K562 (cell line): ENCODE results near the gene PRMT7. TPM values are rescaled to one million over a fixed set of nuclear protein-coding genes. Genes with fewer than 3 reads are reported as not detected.

Source experiments
- BRD9 ChIP-seq: fragments of 450-650 bp; IDR thresholded peaks from 2 replicates; pipeline ENCODE4 v1.6.1; 2018; ENCODE audit warnings: low read depth; ENCODE audit not compliant: partially characterized antibody
- CBX3 ChIP-seq, 2 experiments: IDR thresholded peaks; 1 replicate in 1 of 2; 2 replicates in 1 of 2; pipeline ENCODE4 v1.6.1; 2012; ENCODE audit warnings: inconsistent platforms in 2 of 2, low read length in 2 of 2, borderline replicate concordance in 1 of 2, control low read depth in 1 of 2
- CCAR2 ChIP-seq: fragments of 200-400 bp; formaldehyde crosslinking; IDR thresholded peaks from 2 replicates; pipeline ENCODE4 v1.6.1; 2017; ENCODE audit warnings: mild to moderate bottlenecking, low read depth, low read length
- CREM ChIP-seq: IDR thresholded peaks from 2 replicates; pipeline ENCODE4 v1.6.1; 2014; ENCODE audit warnings: antibody characterized with exemption, low read depth
- DPF2 ChIP-seq: fragments of 450-650 bp; IDR thresholded peaks from 2 replicates; pipeline ENCODE4 v1.6.1; 2016
- FOXK1 ChIP-seq: sonication (generic); formaldehyde crosslinking; IDR thresholded peaks from 2 replicates; pipeline ENCODE4 v1.8.0; 2022; ENCODE audit warnings: missing genetic modification reagents, mild to moderate bottlenecking, borderline replicate concordance
- KAT7 ChIP-seq: sonication (generic); formaldehyde crosslinking; IDR thresholded peaks from 2 replicates; pipeline ENCODE4 v1.8.0; 2022; ENCODE audit warnings: missing genetic modification reagents, mild to moderate bottlenecking, borderline replicate concordance
- NEUROD1 ChIP-seq: fragments of 150-350 bp; IDR thresholded peaks from 2 replicates; pipeline ENCODE4 v1.6.1; 2014; ENCODE audit warnings: borderline replicate concordance, low read length, low read depth; ENCODE audit not compliant: partially characterized antibody
- NFRKB ChIP-seq: fragments of 450-650 bp; IDR thresholded peaks from 2 replicates; pipeline ENCODE4 v1.6.1; 2016; ENCODE audit warnings: low read depth
- NONO ChIP-seq, 2 experiments: fragments of 200-400 bp in 1 of 2; fragments of 450-650 bp in 1 of 2; formaldehyde crosslinking in 1 of 2; IDR thresholded peaks; 2 replicates each; pipeline ENCODE4 v1.6.1; 2017; ENCODE audit warnings: low read depth in 2 of 2, mild to moderate bottlenecking in 2 of 2, moderate library complexity in 2 of 2, low read length in 1 of 2
- RBM34 ChIP-seq: fragments of 200-400 bp; formaldehyde crosslinking; IDR thresholded peaks from 2 replicates; pipeline ENCODE4 v1.6.1; 2018; ENCODE audit warnings: low read length, borderline replicate concordance; ENCODE audit not compliant: insufficient read depth
- RNF219 ChIP-seq: fragments of 250-450 bp; sonication (Bioruptor Pico); IDR thresholded peaks from 2 replicates; pipeline ENCODE4 v1.5.0; 2022; ENCODE audit warnings: mild to moderate bottlenecking
- TAF7 ChIP-seq: fragments of 450-650 bp; IDR thresholded peaks from 2 replicates; pipeline ENCODE4 v1.6.1; 2016; ENCODE audit warnings: missing genetic modification characterization, missing compliant biosample characterization
- polyA plus RNA-seq, 8 experiments: library from polyadenylated mRNA; depleted of rRNA in 4 of 8; stranded (reverse) in 5 of 8; unstranded in 3 of 8; fragments of >200 nt; fragmentation: Nextera tagmentation in 2 of 8; fragmentation: Illumina TruSeq in 1 of 8; extraction: Ambion mirVana in 2 of 8; extraction: Trizol in 1 of 8; gene quantifications; 2 replicates each; pipeline versions ENCODE4 v1.2.1 to v1.2.3, GENCODE V29; 2011 to 2014; ENCODE audit warnings: inconsistent platforms in 1 of 8, missing spikeins in 1 of 8
- total RNA-seq, 7 experiments: library from RNA; depleted of rRNA in 6 of 7; stranded (reverse); fragments of >200 nt in 6 of 7; fragmentation: Illumina TruSeq in 2 of 7; extraction: Trizol in 2 of 7; gene quantifications; 2 replicates each; pipeline versions ENCODE4 v1.2.1 to v1.2.3, GENCODE V29; 2011 to 2021; ENCODE audit warnings: low replicate concordance in 1 of 7
- TF ChIP-seq, protein P1 (sequence below): fragments of 200-600 bp; sonication (generic); IDR thresholded peaks from one replicate; pipeline ENCODE4 v1.6.1; 2012; ENCODE audit warnings: mild to moderate bottlenecking, low read depth, low read length, inconsistent platforms

The PRMT7 gene
- total and polyA plus RNA-seq, 9 of the 15 experiments (the other 6 are each of a cell fraction or from before 2014, with no cell fraction given) = 6.4 to 88.8 (median 73.1) TPM

GRCh38 chr16:68264128-68265077, 46.4 kb upstream of the PRMT7 start, which contains the start of gene SLC7A6 (continued):
- TF ChIP-seq, protein P1, sequence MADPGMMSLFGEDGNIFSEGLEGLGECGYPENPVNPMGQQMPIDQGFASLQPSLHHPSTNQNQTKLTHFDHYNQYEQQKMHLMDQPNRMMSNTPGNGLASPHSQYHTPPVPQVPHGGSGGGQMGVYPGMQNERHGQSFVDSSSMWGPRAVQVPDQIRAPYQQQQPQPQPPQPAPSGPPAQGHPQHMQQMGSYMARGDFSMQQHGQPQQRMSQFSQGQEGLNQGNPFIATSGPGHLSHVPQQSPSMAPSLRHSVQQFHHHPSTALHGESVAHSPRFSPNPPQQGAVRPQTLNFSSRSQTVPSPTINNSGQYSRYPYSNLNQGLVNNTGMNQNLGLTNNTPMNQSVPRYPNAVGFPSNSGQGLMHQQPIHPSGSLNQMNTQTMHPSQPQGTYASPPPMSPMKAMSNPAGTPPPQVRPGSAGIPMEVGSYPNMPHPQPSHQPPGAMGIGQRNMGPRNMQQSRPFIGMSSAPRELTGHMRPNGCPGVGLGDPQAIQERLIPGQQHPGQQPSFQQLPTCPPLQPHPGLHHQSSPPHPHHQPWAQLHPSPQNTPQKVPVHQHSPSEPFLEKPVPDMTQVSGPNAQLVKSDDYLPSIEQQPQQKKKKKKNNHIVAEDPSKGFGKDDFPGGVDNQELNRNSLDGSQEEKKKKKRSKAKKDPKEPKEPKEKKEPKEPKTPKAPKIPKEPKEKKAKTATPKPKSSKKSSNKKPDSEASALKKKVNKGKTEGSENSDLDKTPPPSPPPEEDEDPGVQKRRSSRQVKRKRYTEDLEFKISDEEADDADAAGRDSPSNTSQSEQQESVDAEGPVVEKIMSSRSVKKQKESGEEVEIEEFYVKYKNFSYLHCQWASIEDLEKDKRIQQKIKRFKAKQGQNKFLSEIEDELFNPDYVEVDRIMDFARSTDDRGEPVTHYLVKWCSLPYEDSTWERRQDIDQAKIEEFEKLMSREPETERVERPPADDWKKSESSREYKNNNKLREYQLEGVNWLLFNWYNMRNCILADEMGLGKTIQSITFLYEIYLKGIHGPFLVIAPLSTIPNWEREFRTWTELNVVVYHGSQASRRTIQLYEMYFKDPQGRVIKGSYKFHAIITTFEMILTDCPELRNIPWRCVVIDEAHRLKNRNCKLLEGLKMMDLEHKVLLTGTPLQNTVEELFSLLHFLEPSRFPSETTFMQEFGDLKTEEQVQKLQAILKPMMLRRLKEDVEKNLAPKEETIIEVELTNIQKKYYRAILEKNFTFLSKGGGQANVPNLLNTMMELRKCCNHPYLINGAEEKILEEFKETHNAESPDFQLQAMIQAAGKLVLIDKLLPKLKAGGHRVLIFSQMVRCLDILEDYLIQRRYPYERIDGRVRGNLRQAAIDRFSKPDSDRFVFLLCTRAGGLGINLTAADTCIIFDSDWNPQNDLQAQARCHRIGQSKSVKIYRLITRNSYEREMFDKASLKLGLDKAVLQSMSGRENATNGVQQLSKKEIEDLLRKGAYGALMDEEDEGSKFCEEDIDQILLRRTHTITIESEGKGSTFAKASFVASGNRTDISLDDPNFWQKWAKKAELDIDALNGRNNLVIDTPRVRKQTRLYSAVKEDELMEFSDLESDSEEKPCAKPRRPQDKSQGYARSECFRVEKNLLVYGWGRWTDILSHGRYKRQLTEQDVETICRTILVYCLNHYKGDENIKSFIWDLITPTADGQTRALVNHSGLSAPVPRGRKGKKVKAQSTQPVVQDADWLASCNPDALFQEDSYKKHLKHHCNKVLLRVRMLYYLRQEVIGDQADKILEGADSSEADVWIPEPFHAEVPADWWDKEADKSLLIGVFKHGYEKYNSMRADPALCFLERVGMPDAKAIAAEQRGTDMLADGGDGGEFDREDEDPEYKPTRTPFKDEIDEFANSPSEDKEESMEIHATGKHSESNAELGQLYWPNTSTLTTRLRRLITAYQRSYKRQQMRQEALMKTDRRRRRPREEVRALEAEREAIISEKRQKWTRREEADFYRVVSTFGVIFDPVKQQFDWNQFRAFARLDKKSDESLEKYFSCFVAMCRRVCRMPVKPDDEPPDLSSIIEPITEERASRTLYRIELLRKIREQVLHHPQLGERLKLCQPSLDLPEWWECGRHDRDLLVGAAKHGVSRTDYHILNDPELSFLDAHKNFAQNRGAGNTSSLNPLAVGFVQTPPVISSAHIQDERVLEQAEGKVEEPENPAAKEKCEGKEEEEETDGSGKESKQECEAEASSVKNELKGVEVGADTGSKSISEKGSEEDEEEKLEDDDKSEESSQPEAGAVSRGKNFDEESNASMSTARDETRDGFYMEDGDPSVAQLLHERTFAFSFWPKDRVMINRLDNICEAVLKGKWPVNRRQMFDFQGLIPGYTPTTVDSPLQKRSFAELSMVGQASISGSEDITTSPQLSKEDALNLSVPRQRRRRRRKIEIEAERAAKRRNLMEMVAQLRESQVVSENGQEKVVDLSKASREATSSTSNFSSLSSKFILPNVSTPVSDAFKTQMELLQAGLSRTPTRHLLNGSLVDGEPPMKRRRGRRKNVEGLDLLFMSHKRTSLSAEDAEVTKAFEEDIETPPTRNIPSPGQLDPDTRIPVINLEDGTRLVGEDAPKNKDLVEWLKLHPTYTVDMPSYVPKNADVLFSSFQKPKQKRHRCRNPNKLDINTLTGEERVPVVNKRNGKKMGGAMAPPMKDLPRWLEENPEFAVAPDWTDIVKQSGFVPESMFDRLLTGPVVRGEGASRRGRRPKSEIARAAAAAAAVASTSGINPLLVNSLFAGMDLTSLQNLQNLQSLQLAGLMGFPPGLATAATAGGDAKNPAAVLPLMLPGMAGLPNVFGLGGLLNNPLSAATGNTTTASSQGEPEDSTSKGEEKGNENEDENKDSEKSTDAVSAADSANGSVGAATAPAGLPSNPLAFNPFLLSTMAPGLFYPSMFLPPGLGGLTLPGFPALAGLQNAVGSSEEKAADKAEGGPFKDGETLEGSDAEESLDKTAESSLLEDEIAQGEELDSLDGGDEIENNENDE = no peak
- TF ChIP-seq CREM (peak; percentile 81), TAF7 (no peak), CBX3 (IDR thresholded peaks at IDR 0.05; ENCODE audit: borderline replicate concordance in 1 of 2, low read length in 2 of 2) (no peak), NFRKB (no peak), FOXK1 (CRISPR knock-in tag) (peak; percentile 86; the same call in 1 of the 2 replicates), BRD9 (no peak), RNF219 (CRISPR knock-in tag) (no peak), RBM34 (no peak), NEUROD1 (no peak), DPF2 (no peak; the same call in 1 of the 2 replicates), NONO (IDR thresholded peaks at IDR 0.05; ENCODE audit: low read depth in 2 of 2, low read length in 1 of 2) (peak; percentile 59 to 94), CCAR2 (no peak), KAT7 (CRISPR knock-in tag) (no peak; the same call in 1 of the 2 replicates)
